CD4-positive, alpha-beta T cell (primary cell): ENCODE results near the gene KIAA1217. TPM values are rescaled to one million over a fixed set of nuclear protein-coding genes. Genes with fewer than 3 reads are reported as not detected.

Source experiments
- ATAC-seq: fragments of 200-7000 bp; cut with Tn5 transposase; one replicate; pipeline ENCODE4 v1.10.0; 2022; ENCODE audit warnings: mild to moderate bottlenecking; ENCODE audit not compliant: poor library complexity
- CTCF ChIA-PET: fragments of 350-600 bp; sonication (Branson Sonifier 250); formaldehyde crosslinking; loops from one replicate; lab custom pipeline; 2021; ENCODE audit warnings: antibody characterized with exemption, inconsistent platforms; lab: Charles Lee
- POLR2A ChIA-PET: fragments of 350-600 bp; sonication (Branson Sonifier 250); formaldehyde crosslinking; loops from one replicate; lab custom pipeline; 2021; ENCODE audit warnings: antibody characterized with exemption, inconsistent platforms; lab: Charles Lee
- DNase-seq, 14 experiments: peaks; one replicate each; pipeline ENCODE4 v3.0.0-alpha.2; 2013 to 2020; ENCODE audit warnings: mixed read lengths in 2 of 14
- H3K27ac ChIP-seq, 2 donors: one replicate each; pipeline versions ENCODE4 v1.5.1 to v1.7.0; 2013; ENCODE audit warnings: low read length in 2 of 2, low read depth in 1 of 2, mild to moderate bottlenecking in 1 of 2
- H3K27me3 ChIP-seq, 2 experiments: 1 replicate in 1 of 2; 2 replicates in 1 of 2; pipeline versions ENCODE4 v1.6.1 to v1.7.0; 2013; ENCODE audit warnings: low read length in 2 of 2, control low read depth in 1 of 2, mild to moderate bottlenecking in 1 of 2, moderate library complexity in 1 of 2; ENCODE audit not compliant: insufficient read depth in 2 of 2, control insufficient read depth in 1 of 2
- H3K36me3 ChIP-seq: one replicate; pipeline ENCODE4 v1.6.1; 2013; ENCODE audit warnings: low read length, control low read depth; ENCODE audit not compliant: insufficient read depth
- H3K4me1 ChIP-seq: one replicate; pipeline ENCODE4 v1.6.1; 2013; ENCODE audit warnings: low read length, control low read depth; ENCODE audit not compliant: insufficient read depth
- H3K4me3 ChIP-seq: one replicate; pipeline ENCODE4 v1.5.1; 2013; ENCODE audit warnings: mild to moderate bottlenecking, low read length, moderate library complexity
- H3K9me3 ChIP-seq, 2 experiments: 1 replicate in 1 of 2; 2 replicates in 1 of 2; pipeline versions ENCODE4 v1.6.1 to v1.7.0; 2013; ENCODE audit warnings: low read length in 2 of 2, mild to moderate bottlenecking in 2 of 2, control low read depth in 1 of 2, moderate library complexity in 1 of 2; ENCODE audit not compliant: control insufficient read depth in 1 of 2, insufficient read depth in 1 of 2
- H3K27ac Mint-ChIP-seq: one replicate; pipeline ENCODE4 v1.8.0; 2020; ENCODE audit warnings: mixed read lengths
- H3K27me3 Mint-ChIP-seq: one replicate; pipeline ENCODE4 v1.8.0; 2021; ENCODE audit warnings: mixed read lengths
- H3K36me3 Mint-ChIP-seq: one replicate; pipeline ENCODE4 v1.8.0; 2021; ENCODE audit warnings: low read depth, mixed read lengths
- H3K4me1 Mint-ChIP-seq: one replicate; pipeline ENCODE4 v1.8.0; 2021; ENCODE audit warnings: low read depth, mixed read lengths
- H3K4me3 Mint-ChIP-seq: one replicate; pipeline ENCODE4 v1.8.0; 2020; ENCODE audit warnings: mild to moderate bottlenecking, mixed read lengths
- H3K9me3 Mint-ChIP-seq: one replicate; pipeline ENCODE4 v1.8.0; 2020; ENCODE audit warnings: mixed read lengths
- CTCF ChIP-seq: fragments of 200-600 bp; IDR thresholded peaks from one replicate; pipeline ENCODE4 v1.8.0; 2022; ENCODE audit warnings: antibody characterized with exemption, mild to moderate bottlenecking
- intact Hi-C, 2 experiments: fragments of 100-400 bp; cut with DNase I in 1 of 2; cut with micrococcal nuclease in 1 of 2; formaldehyde crosslinking; loops; one replicate each; pipeline versions ENCODE4 v1.15.1 to v1.9.0; 2023 to 2025; cut with DNase I, micrococcal nuclease
- total RNA-seq, 174 experiments: library from RNA in 2 of 174; stranded (reverse) in 2 of 174; gene quantifications; one replicate each; pipeline ENCODE4 v1.2.3 and lab custom pipeline; 2021 to 2026

The KIAA1217 gene
- total RNA-seq, 2 experiments from 2014 or later = not detected

- H3K27me3 Mint-ChIP-seq = peaks cover 28% of the 10 kb centered on the region
- Histone ChIP-seq H3K4me1 (no peaks in the 10 kb centered on the region), H3K27me3 (peaks cover 0 to 8% of the 10 kb centered on the region in 2 experiments), H3K27ac (no peak overlapping the region), H3K4me3 (no peak overlapping the region), H3K9me3 (no peaks in the 10 kb centered on the region), H3K36me3 (no peaks in the 10 kb centered on the region)
- ATAC-seq = no peak
- no peaks in the 10 kb centered on the region for H3K36me3 Mint-ChIP-seq
- no peaks in the 10 kb centered on the region for H3K9me3 Mint-ChIP-seq
- intact Hi-C loops = no loop called here
- no peak for TF ChIP-seq CTCF
- no peak overlapping the region for H3K27ac Mint-ChIP-seq
- H3K4me1 Mint-ChIP-seq = no peaks in the 10 kb centered on the region
- ChIA-PET CTCF (no interaction called here), POLR2A (no interaction called here)
- no peak overlapping the region for H3K4me3 Mint-ChIP-seq
- DNase-seq = no peak
Measured at GRCh38 chr10:24397662-24398061, 188.7 kb downstream of the KIAA1217 start.

- H3K27ac ChIP-seq = no peak overlapping the region
- no peaks in the 10 kb centered on the region for H3K9me3 ChIP-seq
- H3K4me1 ChIP-seq = no peaks in the 10 kb centered on the region
- no peak for TF ChIP-seq CTCF
- H3K36me3 ChIP-seq = no peaks in the 10 kb centered on the region
- intact Hi-C loops = no loop called here
- Mint-ChIP-seq H3K27me3 (peaks cover 10% of the 10 kb centered on the region), H3K36me3 (no peaks in the 10 kb centered on the region), H3K9me3 (no peaks in the 10 kb centered on the region), H3K27ac (no peak overlapping the region), H3K4me3 (no peak overlapping the region), H3K4me1 (no peaks in the 10 kb centered on the region)
- CTCF ChIA-PET = no interaction called here
- POLR2A ChIA-PET = no interaction called here
- ATAC-seq = no peak
- no peak overlapping the region for H3K4me3 ChIP-seq
- no peaks in the 10 kb centered on the region for H3K27me3 ChIP-seq
- no peak for DNase-seq
Measured at GRCh38 chr10:24404567-24404966, 195.6 kb downstream of the KIAA1217 start.

- H3K4me1 ChIP-seq = no peaks in the 10 kb centered on the region
- DNase-seq = no peak
- H3K27me3 ChIP-seq = no peaks in the 10 kb centered on the region
- H3K9me3 ChIP-seq = no peaks in the 10 kb centered on the region
- Mint-ChIP-seq H3K36me3 (no peaks in the 10 kb centered on the region), H3K27ac (no peak overlapping the region), H3K9me3 (no peaks in the 10 kb centered on the region), H3K27me3 (peaks cover 10% of the 10 kb centered on the region), H3K4me1 (no peaks in the 10 kb centered on the region), H3K4me3 (no peak overlapping the region)
- no peak overlapping the region for H3K27ac ChIP-seq
- CTCF ChIA-PET = no interaction called here
- H3K4me3 ChIP-seq = no peak overlapping the region
- intact Hi-C loops = no loop called here
- POLR2A ChIA-PET = no interaction called here
- no peaks in the 10 kb centered on the region for H3K36me3 ChIP-seq
- ATAC-seq = no peak
- no peak for TF ChIP-seq CTCF
Measured at GRCh38 chr10:24405635-24406034, 196.7 kb downstream of the KIAA1217 start.
